NCI-H226 (cell line): ENCODE data around the gene LCOR.
A peak's percentile ranks its signal among the peaks of the same experiment; 100 is the strongest.

ENCODE experiments used
- DNase-seq: peaks from one replicate; pipeline ENCODE4 v3.0.0-alpha.2; 2015

The LCOR gene

DNA sequence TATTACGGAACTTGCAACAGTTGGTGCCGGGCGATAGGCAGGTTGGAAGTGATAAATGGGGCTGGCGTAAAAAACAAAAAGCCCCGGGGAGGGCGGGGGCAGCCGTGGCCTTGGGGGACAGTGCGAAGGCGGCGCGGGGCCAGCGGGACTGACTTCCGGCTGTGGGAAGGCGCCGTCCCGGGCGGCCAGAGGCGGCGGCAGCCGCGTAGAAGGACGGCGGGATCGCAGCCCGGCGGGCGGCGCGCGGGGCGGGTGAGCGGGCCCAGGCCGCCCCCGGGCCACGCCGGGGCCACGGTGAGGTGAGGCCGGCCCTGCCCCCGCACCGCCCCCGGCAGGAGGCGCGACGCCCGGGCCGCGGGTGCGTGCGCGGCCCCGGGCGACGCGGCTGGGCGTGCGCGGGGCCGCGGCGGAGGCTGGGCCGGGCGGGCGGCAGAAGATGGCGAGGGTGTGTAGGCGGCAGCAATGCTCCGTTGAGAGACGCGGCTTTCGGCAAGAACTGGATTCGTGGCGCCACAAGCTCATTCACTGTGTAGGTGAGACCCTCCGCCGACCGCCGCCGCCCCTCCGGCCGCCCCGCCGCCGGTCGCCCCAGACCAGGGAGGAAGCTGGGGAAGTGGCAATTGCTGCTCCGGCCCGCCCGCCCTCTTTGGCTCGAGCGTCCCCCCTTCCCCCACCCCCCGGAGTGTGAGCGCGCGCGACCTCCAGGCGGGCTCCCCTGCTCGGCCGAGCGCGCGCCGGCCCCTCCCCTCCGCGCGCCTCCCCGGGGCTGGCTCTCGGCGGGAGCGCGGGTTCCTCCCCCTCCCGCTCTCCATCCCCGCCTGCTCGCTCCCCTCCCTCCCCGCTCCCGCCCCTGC is at the start of gene LCOR:
LCOR (plus strand) TSS at position 432 of the 854 bp plus-strand sequence. CDS start 116,760 bp downstream, outside the sequence.
- DNase-seq: peak; percentile 91

- no peak for DNase-seq
Observed at GRCh38 chr10:96784253-96784652, 47.8 kb upstream of the LCOR start.

- DNase-seq: peak; percentile 15
Observed at GRCh38 chr10:96789571-96790108, 42.5 kb upstream of the LCOR start.

- no peak for DNase-seq
Observed at GRCh38 chr10:96791902-96792301, 40.2 kb upstream of the LCOR start.

- peak; percentile 38 for DNase-seq
Observed at GRCh38 chr10:96794836-96795733, 37.0 kb upstream of the LCOR start.

GRCh38 chr10:96797485-96797884 is 34.6 kb upstream of the LCOR start:
- no peak for DNase-seq

DNA sequence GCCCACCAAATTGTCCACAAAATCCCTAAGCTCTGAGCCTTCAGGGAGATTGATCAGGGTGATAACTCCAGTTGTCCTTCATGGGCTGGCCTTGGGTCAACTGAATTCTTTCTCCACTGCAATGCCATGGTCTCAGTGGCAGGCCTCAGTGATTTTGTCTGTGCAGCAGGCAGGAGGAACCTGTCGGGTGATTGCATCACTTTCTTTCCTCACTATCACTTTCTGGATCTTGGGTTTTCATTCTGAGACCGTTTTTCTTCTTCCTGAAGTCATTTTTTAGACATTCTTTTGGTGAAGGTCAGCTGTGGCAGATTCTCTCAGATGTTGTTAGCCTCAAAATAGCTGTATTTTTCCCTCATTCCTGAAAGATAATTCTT is 28.8 kb upstream of the LCOR start:
- DNase-seq: no peak

- DNase-seq: peak; percentile 94
Observed at GRCh38 chr10:96814264-96814663, 17.8 kb upstream of the LCOR start.

- DNase-seq: peak; percentile 73
Observed at GRCh38 chr10:96818971-96819370, 13.1 kb upstream of the LCOR start.

GRCh38 chr10:96820765-96821164 is 11.3 kb upstream of the LCOR start:
- DNase-seq: no peak

GRCh38 chr10:96826438-96826837 is 5.7 kb upstream of the LCOR start:
- DNase-seq: no peak

- DNase-seq: no peak
Observed at GRCh38 chr10:96828609-96829008, 3.5 kb upstream of the LCOR start.

DNA sequence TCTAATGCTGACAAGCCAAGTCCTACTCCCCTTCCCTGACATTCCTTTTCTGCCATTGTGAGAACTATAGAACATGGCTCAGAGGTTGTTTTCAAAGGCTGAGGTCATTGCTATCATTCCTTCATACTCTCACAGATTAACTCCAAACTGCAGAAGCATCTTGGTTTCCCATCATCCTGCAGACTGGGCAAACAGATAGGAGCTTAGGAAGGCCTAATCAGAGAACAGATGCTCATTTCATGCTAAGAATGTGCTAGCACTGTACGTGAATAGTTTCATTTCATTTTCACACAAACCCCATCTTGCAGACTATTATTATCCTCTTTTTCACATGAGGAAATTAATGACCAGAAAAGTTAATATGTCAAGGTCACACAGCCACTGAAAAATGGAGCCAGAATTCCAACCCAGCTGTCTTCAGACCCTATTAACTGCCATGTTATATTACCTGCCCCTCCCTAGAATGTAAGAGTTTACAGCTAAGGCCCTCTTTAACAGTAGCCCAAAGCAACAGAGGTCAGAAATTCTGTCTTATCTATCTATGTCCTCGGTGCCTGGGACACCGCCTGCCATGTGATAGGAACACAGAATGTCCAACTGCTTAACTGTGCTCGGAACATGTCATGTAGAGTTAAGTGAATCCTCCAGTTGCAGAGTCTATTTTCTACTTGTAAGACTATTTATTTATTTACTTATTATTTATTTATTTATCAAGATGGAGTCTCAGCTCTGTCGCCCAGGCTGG is 2.9 kb upstream of the LCOR start:
- no peak for DNase-seq

GRCh38 chr10:96830511-96831199 is 1.4 kb upstream of the LCOR start:
- peak; percentile 42 for DNase-seq

DNA sequence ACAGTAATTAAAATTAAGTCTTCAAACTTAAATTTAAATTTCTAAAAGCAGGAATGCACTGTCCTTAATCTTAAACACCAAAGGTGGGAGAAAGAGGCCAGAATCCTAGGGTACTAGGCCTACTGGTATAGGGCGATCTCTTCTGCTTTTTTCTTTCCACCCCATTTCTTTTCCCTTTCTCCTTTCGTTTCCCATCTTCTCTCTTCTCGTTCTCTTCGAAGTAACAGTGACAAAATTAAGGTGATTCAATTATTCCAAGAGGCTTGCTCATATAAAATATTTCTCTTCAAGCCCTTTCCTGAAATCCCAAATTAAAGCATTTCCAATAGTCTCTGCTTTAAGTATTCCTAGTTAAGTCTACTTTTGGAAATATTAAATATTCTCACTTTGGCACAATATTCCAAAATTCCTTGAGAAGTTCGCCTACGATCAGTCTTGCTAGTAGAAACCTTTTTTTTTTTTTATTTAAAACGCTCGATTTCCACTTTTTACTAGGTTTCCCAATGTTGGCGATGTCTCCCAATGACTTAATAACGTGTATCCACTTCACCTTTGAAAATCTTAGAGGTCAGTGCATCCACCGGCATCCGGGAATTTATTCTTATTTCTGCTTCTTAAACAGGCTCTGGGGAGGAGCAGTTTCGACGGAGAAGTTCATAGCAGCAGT is 765 bp upstream of the LCOR start:
- DNase-seq: no peak

DNA sequence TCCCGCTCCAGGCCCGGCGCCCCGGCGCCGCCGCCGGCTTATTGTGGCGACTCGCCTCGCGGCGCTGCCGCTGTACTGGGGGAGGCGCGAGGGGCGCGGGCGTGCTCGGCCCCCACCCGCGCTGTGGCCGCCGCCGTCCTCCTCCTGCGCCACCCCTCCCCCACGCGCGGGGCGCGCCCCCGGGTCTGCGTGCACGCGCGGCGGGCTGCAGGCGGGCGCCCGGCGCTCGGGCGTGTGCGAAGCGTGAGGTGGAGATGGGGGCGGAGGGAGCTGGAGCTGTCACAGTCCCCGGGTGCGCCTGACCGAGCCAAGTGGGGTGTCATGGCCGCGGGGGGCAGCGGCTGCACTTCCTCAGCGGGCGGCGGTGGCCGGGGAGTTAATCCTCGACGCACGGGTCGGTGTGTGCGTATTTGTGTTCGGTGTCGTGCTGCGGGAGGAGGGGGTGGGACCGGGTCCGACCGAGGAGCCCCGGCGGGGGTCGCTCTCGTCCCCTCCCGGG is 672 bp downstream of the LCOR start:
- peak; percentile 74 for DNase-seq

- DNase-seq: peak; percentile 25
Observed at GRCh38 chr10:96833220-96834001, 1.3 kb downstream of the LCOR start.

- peak; percentile 25 for DNase-seq
Observed at GRCh38 chr10:96834120-96834519, 2.0 kb downstream of the LCOR start.

DNA sequence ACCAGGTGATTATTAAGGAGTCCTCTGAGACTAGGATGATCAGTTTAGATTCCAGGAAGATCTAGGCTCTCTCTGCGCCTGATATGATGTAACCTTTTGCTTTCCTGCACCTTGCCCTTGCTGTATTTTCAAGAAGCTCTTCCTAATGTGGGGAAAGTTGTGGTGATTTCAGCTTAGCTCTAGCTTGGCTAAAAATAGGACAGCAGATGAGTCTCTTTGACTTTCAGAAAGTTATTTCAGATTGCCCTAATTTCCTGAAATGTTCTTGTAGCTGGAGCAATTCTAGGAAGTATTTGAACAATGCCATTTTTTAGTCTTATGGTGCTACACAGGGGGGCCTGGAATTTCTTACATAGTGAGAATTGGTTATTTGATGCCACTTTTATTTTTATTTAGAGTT is 3.8 kb downstream of the LCOR start:
- no peak for DNase-seq

- no peak for DNase-seq
Observed at GRCh38 chr10:96838529-96838928, 6.4 kb downstream of the LCOR start.
